PFSK-1 (cell line): ENCODE measurements around the gene MAP4K2.

Experiments
- FOXP2 ChIP-seq: optimal IDR thresholded peaks from 2 replicates; pipeline ENCODE3; 2011; ENCODE audit warnings: borderline replicate concordance, control low read depth, inconsistent platforms; ENCODE audit not compliant: insufficient read depth; ENCODE audit errors: extremely low read length, extremely low read depth
- POLR2AphosphoS5 ChIP-seq: IDR thresholded peaks from 2 replicates; pipeline ENCODE4 v1.6.1; 2012; ENCODE audit warnings: low read depth, mild to moderate bottlenecking, control low read depth, low read length, moderate library complexity
- SIN3A ChIP-seq: IDR thresholded peaks from 2 replicates; pipeline ENCODE4 v1.6.1; 2012; ENCODE audit warnings: mild to moderate bottlenecking, low read length, moderate library complexity, borderline replicate concordance; ENCODE audit not compliant: insufficient read depth
- TAF1 ChIP-seq: IDR thresholded peaks from 2 replicates; pipeline ENCODE4 v1.6.1; 2012; ENCODE audit warnings: low read length, control low read depth, borderline replicate concordance; ENCODE audit not compliant: insufficient read depth
- TF ChIP-seq, protein P1 (sequence below), 2 experiments: IDR thresholded peaks; 2 replicates each; pipeline versions ENCODE4 v1.6.1 to v1.8.0; 2011 to 2012; ENCODE audit warnings: low read depth in 2 of 2, low read length in 2 of 2, control low read depth in 1 of 2, inconsistent platforms in 1 of 2, mild to moderate bottlenecking in 1 of 2, moderate library complexity in 1 of 2; ENCODE audit not compliant: insufficient read depth in 1 of 2

The MAP4K2 gene

GRCh38 chr11:64813826-64814225 is 10.8 kb upstream of the MAP4K2 start:
- TF ChIP-seq, protein P1, sequence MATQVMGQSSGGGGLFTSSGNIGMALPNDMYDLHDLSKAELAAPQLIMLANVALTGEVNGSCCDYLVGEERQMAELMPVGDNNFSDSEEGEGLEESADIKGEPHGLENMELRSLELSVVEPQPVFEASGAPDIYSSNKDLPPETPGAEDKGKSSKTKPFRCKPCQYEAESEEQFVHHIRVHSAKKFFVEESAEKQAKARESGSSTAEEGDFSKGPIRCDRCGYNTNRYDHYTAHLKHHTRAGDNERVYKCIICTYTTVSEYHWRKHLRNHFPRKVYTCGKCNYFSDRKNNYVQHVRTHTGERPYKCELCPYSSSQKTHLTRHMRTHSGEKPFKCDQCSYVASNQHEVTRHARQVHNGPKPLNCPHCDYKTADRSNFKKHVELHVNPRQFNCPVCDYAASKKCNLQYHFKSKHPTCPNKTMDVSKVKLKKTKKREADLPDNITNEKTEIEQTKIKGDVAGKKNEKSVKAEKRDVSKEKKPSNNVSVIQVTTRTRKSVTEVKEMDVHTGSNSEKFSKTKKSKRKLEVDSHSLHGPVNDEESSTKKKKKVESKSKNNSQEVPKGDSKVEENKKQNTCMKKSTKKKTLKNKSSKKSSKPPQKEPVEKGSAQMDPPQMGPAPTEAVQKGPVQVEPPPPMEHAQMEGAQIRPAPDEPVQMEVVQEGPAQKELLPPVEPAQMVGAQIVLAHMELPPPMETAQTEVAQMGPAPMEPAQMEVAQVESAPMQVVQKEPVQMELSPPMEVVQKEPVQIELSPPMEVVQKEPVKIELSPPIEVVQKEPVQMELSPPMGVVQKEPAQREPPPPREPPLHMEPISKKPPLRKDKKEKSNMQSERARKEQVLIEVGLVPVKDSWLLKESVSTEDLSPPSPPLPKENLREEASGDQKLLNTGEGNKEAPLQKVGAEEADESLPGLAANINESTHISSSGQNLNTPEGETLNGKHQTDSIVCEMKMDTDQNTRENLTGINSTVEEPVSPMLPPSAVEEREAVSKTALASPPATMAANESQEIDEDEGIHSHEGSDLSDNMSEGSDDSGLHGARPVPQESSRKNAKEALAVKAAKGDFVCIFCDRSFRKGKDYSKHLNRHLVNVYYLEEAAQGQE (IDR thresholded peaks at IDR 0.05; ENCODE audit: insufficient read depth in 1 of 2, low read depth in 2 of 2, low read length in 2 of 2), result no peak
- no peak for TF ChIP-seq POLR2AphosphoS5
- no peak for TF ChIP-seq FOXP2
- TF ChIP-seq TAF1, result no peak
- TF ChIP-seq SIN3A, result no peak

DNA sequence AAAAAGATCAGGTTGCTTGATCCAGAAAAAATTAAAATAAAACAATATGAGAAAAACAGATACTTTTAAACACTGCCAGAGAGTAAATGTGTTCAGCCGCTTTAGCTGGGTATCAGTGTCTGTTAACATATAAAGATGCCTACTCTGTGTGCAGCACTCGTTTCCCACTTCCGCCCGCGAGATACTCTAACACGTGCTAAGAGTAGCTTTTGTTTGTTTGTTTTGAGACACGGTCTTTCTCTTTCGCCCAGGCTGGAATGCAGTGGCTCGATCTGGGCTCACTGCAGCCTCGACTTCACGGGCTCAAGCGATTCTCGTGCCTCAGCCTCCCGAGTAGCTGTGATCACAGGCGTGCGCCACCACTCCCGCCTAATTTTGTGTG is 7.9 kb upstream of the MAP4K2 start:
- TF ChIP-seq SIN3A, result no peak
- no peak for TF ChIP-seq TAF1
- TF ChIP-seq POLR2AphosphoS5, result no peak
- TF ChIP-seq, protein P1 (IDR thresholded peaks at IDR 0.05; ENCODE audit: insufficient read depth in 1 of 2, low read depth in 2 of 2, low read length in 2 of 2), result no peak
- no peak for TF ChIP-seq FOXP2

DNA sequence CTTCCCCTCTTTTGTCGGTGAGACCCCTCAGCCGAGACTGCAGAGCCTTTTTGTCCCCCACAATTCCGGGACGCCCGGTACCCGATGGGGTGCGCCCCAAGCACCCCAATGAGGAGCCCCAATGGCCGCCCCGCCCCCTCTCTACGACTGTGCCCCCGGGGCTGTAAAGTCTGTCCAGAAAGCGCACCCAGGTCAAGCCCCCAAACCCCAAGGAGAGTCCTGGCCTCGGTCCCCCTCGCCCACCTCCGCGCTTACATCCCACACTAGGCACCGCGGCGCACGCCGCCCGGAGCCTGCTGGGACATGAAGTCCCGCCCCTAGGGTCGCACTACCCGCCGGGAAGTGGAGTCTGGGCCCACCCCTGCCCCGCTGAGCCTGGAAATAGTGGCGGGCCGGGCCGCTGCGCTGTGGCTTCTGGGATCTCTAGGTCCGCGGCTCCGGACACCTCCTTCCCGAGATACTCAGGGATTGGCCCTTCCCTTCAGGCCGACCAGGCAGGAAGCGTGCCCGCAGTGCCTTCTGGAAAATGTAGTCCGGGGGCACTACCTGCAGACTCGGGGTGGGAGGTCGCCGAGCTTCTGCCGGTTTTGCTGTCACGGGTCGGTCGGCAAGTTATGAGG is 7.4 kb upstream of the MAP4K2 start, which contains the start of gene MEN1:
Gene MEN1, minus strand, starts transcription at position 281 of the 620 bp plus-strand sequence. CDS start 442 bp downstream, outside the sequence.
- TF ChIP-seq SIN3A (no peak), POLR2AphosphoS5 (peak; percentile 88)

DNA sequence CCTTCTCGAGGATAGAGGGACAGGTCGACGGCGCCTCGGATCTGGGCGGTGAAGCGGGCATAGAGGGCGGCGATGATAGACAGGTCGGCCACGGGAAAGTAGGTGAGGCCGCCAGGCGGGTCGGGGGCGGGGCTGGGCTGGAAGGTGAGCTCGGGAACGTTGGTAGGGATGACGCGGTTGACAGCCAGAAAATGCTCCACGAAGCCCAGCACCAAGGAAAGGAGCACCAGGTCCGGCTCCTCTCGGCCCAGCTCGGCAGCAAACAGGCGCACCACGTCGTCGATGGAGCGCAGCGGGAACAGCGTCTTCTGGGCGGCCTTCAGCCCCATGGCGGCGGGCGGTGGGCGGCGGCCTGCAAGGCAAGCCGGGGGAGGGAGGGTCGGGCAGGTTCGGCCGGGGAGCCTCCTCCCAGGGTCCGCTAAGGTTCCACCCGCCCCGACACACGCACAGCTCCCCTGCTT is 6.8 kb upstream of the MAP4K2 start:
- TF ChIP-seq FOXP2 (no peak), TAF1 (no peak), POLR2AphosphoS5 (no peak), SIN3A (no peak)
- TF ChIP-seq, protein P1 (IDR thresholded peaks at IDR 0.05; ENCODE audit: insufficient read depth in 1 of 2, low read depth in 2 of 2, low read length in 2 of 2), result no peak

- TF ChIP-seq, protein P1 (IDR thresholded peaks at IDR 0.05; ENCODE audit: insufficient read depth in 1 of 2, low read depth in 2 of 2, low read length in 2 of 2), result no peak
- TF ChIP-seq POLR2AphosphoS5 (no peak), SIN3A (no peak), FOXP2 (no peak)
Observed at GRCh38 chr11:64805481-64805880, 2.5 kb upstream of the MAP4K2 start.
